Cardiac muscle cell (in vitro differentiated cells and primary cell): Measurements from ENCODE around the gene PDE6G. TPM values are rescaled to one million over a fixed set of nuclear protein-coding genes. Genes with fewer than 3 reads are reported as not detected.

ENCODE experiments used
- DNase-seq, 2 donors: peaks; one replicate each; pipeline versions ENCODE4 v3.0.0 to v3.0.0-alpha.2; 2010 to 2017; ENCODE audit warnings: low read depth in 1 of 2, low spot score in 1 of 2
- H3K27ac ChIP-seq: fragments of 200-600 bp; sonication (generic); 2 replicates; pipeline ENCODE4 v1.5.1; 2016
- H3K27me3 ChIP-seq: fragments of 200-600 bp; sonication (generic); 2 replicates; pipeline ENCODE4 v1.6.0; 2016; ENCODE audit warnings: control low read depth
- H3K36me3 ChIP-seq: fragments of 200-600 bp; sonication (generic); 2 replicates; pipeline ENCODE4 v1.5.1; 2016; ENCODE audit warnings: control low read depth
- H3K4me1 ChIP-seq: fragments of 200-600 bp; sonication (generic); 2 replicates; pipeline ENCODE4 v1.8.1; 2017; ENCODE audit warnings: low read depth, mild to moderate bottlenecking, mixed run types
- H3K4me3 ChIP-seq: fragments of 200-600 bp; sonication (generic); 2 replicates; pipeline ENCODE4 v1.5.1; 2016; ENCODE audit warnings: mild to moderate bottlenecking
- H3K9me3 ChIP-seq: fragments of 200-600 bp; sonication (generic); 2 replicates; pipeline ENCODE4 v1.5.1; 2017; ENCODE audit warnings: low read depth, mild to moderate bottlenecking, control low read depth
- polyA plus RNA-seq: library from polyadenylated mRNA; unstranded; fragments of >200 nt; fragmentation: Nextera tagmentation; extraction: Ambion mirVana; gene quantifications from 2 replicates; pipeline ENCODE4 v1.2.1, GENCODE V29; 2016
- total RNA-seq: library from RNA; depleted of rRNA; stranded (reverse); fragments of >200 nt; gene quantifications from 2 replicates; pipeline ENCODE4 v1.2.3, GENCODE V29; 2016
- TF ChIP-seq, protein P1 (sequence below): IDR thresholded peaks from 2 replicates; pipeline ENCODE4 v1.5.1; 2012; ENCODE audit warnings: low read depth, mild to moderate bottlenecking, low read length

Gene PDE6G
- total and polyA plus RNA-seq, 2 experiments from 2014 or later: 1.8 to 2.3 TPM

- DNase-seq: no peak
- Histone ChIP-seq H3K4me1 (no peaks in the 10 kb centered on the region), H3K4me3 (no peak overlapping the region), H3K9me3 (no peaks in the 10 kb centered on the region), H3K27me3 (no peaks in the 10 kb centered on the region), H3K36me3 (peaks cover 28% of the 10 kb centered on the region), H3K27ac (no peak overlapping the region)
- TF ChIP-seq, protein P1, sequence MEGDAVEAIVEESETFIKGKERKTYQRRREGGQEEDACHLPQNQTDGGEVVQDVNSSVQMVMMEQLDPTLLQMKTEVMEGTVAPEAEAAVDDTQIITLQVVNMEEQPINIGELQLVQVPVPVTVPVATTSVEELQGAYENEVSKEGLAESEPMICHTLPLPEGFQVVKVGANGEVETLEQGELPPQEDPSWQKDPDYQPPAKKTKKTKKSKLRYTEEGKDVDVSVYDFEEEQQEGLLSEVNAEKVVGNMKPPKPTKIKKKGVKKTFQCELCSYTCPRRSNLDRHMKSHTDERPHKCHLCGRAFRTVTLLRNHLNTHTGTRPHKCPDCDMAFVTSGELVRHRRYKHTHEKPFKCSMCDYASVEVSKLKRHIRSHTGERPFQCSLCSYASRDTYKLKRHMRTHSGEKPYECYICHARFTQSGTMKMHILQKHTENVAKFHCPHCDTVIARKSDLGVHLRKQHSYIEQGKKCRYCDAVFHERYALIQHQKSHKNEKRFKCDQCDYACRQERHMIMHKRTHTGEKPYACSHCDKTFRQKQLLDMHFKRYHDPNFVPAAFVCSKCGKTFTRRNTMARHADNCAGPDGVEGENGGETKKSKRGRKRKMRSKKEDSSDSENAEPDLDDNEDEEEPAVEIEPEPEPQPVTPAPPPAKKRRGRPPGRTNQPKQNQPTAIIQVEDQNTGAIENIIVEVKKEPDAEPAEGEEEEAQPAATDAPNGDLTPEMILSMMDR: no peak
These were observed 39.5 kb downstream of the PDE6G start for GRCh38 chr17:81616877-81617276.

GRCh38 chr17:81615401-81615930, 40.9 kb downstream of the PDE6G start:
- no peaks in the 10 kb centered on the region for H3K9me3 ChIP-seq
- DNase-seq: no peak
- peaks cover 14% of the 10 kb centered on the region for H3K36me3 ChIP-seq
- H3K4me1 ChIP-seq: no peaks in the 10 kb centered on the region
- H3K27ac ChIP-seq: no peak overlapping the region
- no peaks in the 10 kb centered on the region for H3K27me3 ChIP-seq
- TF ChIP-seq, protein P1: no peak
- H3K4me3 ChIP-seq: no peak overlapping the region

DNA sequence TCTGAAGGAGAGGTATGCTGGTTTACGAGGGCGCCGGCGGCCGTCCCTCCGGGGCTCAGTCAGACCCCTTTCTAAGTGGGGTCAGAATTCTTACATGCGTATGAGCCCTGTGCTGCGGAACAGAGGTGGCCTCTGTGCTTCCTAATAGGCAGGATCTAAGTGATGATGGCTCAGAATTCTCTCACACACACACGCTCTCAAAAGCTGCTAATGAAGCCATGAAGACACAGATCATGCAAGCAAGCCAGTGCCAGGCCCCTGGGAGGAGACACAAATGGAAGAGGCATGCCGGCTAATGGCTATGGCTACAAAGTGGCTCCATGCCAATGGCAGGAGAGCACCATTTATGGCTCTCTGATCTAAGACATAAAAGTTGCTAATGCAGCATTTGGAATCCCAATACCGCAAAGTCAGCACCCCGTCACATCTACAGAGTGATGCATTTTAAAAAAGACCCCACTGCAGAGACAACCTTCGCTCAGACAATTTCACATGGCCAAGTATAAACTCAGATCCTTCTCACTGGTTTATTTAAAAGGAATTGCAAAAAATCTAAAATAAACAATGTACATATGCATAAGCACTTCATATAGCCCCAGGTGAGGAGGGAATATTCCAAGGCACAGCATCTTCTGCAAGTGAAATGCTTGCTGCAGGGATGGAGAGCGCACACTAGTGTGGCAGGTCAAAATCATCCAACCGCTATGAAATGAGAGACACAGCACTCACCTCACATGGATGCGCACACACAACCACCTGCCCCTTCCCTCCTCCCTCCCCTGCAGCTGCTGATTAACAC, 44.0 kb downstream of the PDE6G start:
- Histone ChIP-seq H3K36me3 (peaks cover 31% of the 10 kb centered on the region), H3K4me1 (no peaks in the 10 kb centered on the region), H3K27ac (peak overlapping the region; percentile 26), H3K27me3 (no peaks in the 10 kb centered on the region), H3K4me3 (no peak overlapping the region), H3K9me3 (no peaks in the 10 kb centered on the region)
- TF ChIP-seq, protein P1: no peak
- peak in 1 of 2 donors; percentile 17 for DNase-seq

- H3K27me3 ChIP-seq: no peaks in the 10 kb centered on the region
- H3K27ac ChIP-seq: no peak overlapping the region
- no peaks in the 10 kb centered on the region for H3K4me1 ChIP-seq
- no peaks in the 10 kb centered on the region for H3K9me3 ChIP-seq
- TF ChIP-seq, protein P1: no peak
- H3K36me3 ChIP-seq: peaks cover 48% of the 10 kb centered on the region
- DNase-seq: peak in 1 of 2 donors; percentile 8
- no peak overlapping the region for H3K4me3 ChIP-seq
These were observed 46.6 kb downstream of the PDE6G start for GRCh38 chr17:81609541-81610311.

DNA sequence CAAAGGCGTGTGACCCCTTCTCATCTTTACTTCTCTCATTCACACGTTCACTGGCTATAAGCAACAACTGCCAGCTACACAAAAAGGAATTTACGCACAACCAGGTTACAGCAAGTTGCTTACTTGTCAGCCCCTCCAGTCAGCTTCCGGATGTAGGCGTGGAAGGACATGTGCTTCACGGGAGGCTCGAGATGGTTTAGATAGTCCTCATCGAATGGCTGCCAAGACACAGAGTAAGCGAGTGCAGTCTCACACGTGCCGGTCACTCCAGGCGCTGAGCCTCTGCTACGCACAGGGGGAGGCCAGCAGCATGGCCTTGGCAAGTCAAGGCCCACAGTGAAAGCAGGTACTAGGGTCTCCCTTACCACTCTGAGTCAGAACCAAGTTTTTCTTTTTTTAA, 47.7 kb downstream of the PDE6G start:
- Histone ChIP-seq H3K27ac (no peak overlapping the region), H3K4me1 (no peaks in the 10 kb centered on the region), H3K36me3 (peaks cover 56% of the 10 kb centered on the region), H3K9me3 (no peaks in the 10 kb centered on the region), H3K27me3 (no peaks in the 10 kb centered on the region), H3K4me3 (no peak overlapping the region)
- TF ChIP-seq, protein P1: no peak
- no peak for DNase-seq
